MM.1S (cell line): ENCODE measurements around the gene LIN37.

Source experiments
- EZH2phosphoT487 ChIP-seq: fragments of 300-600 bp; sonication (generic); IDR thresholded peaks from 2 replicates; pipeline ENCODE4 v1.6.1; 2018; ENCODE audit warnings: antibody characterized with exemption, low read length
- TF ChIP-seq, protein P1 (sequence below): fragments of 300-600 bp; sonication (generic); IDR thresholded peaks from 2 replicates; pipeline ENCODE4 v1.5.1; 2016; ENCODE audit warnings: antibody characterized with exemption, low read length, mixed read lengths

GRCh38 chr19:35730326-35730725 lies 18.1 kb upstream of the LIN37 start:
- TF ChIP-seq, protein P1, sequence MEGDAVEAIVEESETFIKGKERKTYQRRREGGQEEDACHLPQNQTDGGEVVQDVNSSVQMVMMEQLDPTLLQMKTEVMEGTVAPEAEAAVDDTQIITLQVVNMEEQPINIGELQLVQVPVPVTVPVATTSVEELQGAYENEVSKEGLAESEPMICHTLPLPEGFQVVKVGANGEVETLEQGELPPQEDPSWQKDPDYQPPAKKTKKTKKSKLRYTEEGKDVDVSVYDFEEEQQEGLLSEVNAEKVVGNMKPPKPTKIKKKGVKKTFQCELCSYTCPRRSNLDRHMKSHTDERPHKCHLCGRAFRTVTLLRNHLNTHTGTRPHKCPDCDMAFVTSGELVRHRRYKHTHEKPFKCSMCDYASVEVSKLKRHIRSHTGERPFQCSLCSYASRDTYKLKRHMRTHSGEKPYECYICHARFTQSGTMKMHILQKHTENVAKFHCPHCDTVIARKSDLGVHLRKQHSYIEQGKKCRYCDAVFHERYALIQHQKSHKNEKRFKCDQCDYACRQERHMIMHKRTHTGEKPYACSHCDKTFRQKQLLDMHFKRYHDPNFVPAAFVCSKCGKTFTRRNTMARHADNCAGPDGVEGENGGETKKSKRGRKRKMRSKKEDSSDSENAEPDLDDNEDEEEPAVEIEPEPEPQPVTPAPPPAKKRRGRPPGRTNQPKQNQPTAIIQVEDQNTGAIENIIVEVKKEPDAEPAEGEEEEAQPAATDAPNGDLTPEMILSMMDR, result no peak
- no peak for TF ChIP-seq EZH2phosphoT487
